IMR-90 (cell line): ENCODE data around the gene ABHD5. TPM values are rescaled to one million over a fixed set of nuclear protein-coding genes. Genes with fewer than 3 reads are reported as not detected.

Experiments
- FOS ChIP-seq: fragments of 150-350 bp; IDR thresholded peaks from 2 replicates; pipeline ENCODE4 v1.6.1; 2016; ENCODE audit warnings: low read depth, low read length
- MXI1 ChIP-seq: IDR thresholded peaks from 2 replicates; pipeline ENCODE4 v1.6.1; 2012; ENCODE audit warnings: low read depth, mild to moderate bottlenecking, low read length, moderate library complexity, borderline replicate concordance
- polyA plus RNA-seq, 3 experiments: library from polyadenylated mRNA; depleted of rRNA; stranded (reverse); fragments of >200 nt; gene quantifications; 2 replicates each; pipeline ENCODE4 v1.2.3, GENCODE V29; 2012; ENCODE audit warnings: low replicate concordance in 1 of 3
- total RNA-seq: library from RNA; depleted of rRNA; stranded (reverse); fragments of >200 nt; gene quantifications from 2 replicates; pipeline ENCODE4 v1.2.3, GENCODE V29; 2012
- TF ChIP-seq, protein P1 (sequence below): fragments of 150-350 bp; IDR thresholded peaks from 2 replicates; pipeline ENCODE4 v1.6.1; 2017; ENCODE audit warnings: mild to moderate bottlenecking, antibody characterized with exemption, low read length, low read depth

The ABHD5 gene
- total and polyA plus RNA-seq, 2 of the 4 experiments (the other 2 are of a cell fraction): 15.8 to 33.2 TPM

DNA sequence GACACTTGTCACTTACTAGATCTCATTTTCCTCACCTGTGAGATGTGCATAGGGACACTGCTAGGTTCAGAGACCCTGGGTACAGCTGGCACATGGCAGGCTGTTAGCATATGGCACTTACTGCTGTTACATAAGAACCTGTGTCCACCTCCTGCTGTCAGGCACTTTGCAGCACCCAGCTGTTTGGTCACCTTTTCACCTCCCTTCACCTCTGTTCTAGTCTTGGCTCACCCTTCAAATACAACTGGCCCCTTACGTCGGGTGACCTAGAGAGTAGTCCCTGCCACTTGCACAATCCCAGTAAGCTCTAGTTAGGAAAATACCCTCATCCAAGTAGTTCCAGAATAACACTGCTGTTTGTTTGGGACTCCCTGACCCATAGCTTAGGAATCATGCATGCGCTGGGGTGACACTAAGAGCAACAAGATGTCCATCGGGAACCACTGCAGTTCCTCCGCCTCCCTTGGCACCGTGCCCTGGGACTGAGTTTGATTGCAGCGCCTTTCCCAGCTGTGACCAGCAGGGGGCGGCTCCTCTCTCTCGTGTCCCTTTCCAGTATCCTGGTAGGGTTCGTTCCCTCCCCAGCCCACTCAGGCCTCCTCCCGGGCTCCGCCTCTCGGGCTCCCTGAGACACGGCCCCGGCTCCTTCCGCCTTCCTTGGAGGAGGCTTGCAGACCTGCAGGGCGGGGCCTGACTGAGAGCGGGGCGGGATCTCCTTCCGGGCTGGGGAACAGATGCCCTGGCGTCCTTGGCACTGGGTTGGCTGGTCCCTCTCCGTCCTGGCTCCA is 78.6 kb downstream of the ABHD5 start (continued):
- TF ChIP-seq, protein P1, sequence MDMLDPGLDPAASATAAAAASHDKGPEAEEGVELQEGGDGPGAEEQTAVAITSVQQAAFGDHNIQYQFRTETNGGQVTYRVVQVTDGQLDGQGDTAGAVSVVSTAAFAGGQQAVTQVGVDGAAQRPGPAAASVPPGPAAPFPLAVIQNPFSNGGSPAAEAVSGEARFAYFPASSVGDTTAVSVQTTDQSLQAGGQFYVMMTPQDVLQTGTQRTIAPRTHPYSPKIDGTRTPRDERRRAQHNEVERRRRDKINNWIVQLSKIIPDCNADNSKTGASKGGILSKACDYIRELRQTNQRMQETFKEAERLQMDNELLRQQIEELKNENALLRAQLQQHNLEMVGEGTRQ: no peak
- TF ChIP-seq MXI1: no peak
- no peak for TF ChIP-seq FOS
